Measurements from ENCODE around the gene CCL11.

GRCh38 chr17:34321964-34322363 is 36.4 kb downstream of the CCL11 start:
- TF ChIP-seq ESRRA (IDR thresholded peaks at IDR 0.05; ENCODE audit: borderline replicate concordance, low read length): no peak
- TF ChIP-seq, protein P1, sequence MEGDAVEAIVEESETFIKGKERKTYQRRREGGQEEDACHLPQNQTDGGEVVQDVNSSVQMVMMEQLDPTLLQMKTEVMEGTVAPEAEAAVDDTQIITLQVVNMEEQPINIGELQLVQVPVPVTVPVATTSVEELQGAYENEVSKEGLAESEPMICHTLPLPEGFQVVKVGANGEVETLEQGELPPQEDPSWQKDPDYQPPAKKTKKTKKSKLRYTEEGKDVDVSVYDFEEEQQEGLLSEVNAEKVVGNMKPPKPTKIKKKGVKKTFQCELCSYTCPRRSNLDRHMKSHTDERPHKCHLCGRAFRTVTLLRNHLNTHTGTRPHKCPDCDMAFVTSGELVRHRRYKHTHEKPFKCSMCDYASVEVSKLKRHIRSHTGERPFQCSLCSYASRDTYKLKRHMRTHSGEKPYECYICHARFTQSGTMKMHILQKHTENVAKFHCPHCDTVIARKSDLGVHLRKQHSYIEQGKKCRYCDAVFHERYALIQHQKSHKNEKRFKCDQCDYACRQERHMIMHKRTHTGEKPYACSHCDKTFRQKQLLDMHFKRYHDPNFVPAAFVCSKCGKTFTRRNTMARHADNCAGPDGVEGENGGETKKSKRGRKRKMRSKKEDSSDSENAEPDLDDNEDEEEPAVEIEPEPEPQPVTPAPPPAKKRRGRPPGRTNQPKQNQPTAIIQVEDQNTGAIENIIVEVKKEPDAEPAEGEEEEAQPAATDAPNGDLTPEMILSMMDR (IDR thresholded peaks at IDR 0.05): no peak
- no peak for TF ChIP-seq ELK1 (IDR thresholded peaks at IDR 0.05; ENCODE audit: low read depth, low read length)
- TF ChIP-seq MYC (IDR thresholded peaks at IDR 0.05; ENCODE audit: borderline replicate concordance, low read length): no peak
- TF ChIP-seq RAD21 (conservative IDR thresholded peaks at IDR 0.05 in 1 of 2, IDR thresholded peaks at IDR 0.05 in 1 of 2): no peak
- no peak for TF ChIP-seq POLR2A (IDR thresholded peaks at IDR 0.05; ENCODE audit: low read length)
- no peak for TF ChIP-seq TFCP2L1 (CRISPR knock-in tag; IDR thresholded peaks at IDR 0.05)
- no peak for TF ChIP-seq HOXB5 (CRISPR knock-in tag; IDR thresholded peaks at IDR 0.05)
- no peak for TF ChIP-seq SMC3 (IDR thresholded peaks at IDR 0.05)

Data from A549 (cell line).